ENCODE measurements around the gene MGRN1. TPM values are rescaled to one million over a fixed set of nuclear protein-coding genes. Genes with fewer than 3 reads are reported as not detected.

Gene MGRN1
- total RNA-seq, 2 donors from 2014 or later = 56.0 to 64.5 TPM

- no peak for ATAC-seq (ENCODE audit: insufficient number of reproducible peaks, low FRiP score, low read depth)
- TF ChIP-seq CTCF (IDR thresholded peaks at IDR 0.05) = no peak
- H3K36me3 ChIP-seq = peaks cover 17% of the 10 kb centered on the region
Measured at GRCh38 chr16:4714996-4715395, 90.4 kb downstream of the MGRN1 start.

GRCh38 chr16:4718466-4718865, 93.8 kb downstream of the MGRN1 start:
- H3K36me3 ChIP-seq = peaks cover 17% of the 10 kb centered on the region
- H3K27me3 ChIP-seq (replicated peaks; ENCODE audit: insufficient read depth) = no peaks in the 10 kb centered on the region
- H3K4me3 ChIP-seq = no peak overlapping the region
- TF ChIP-seq CTCF (IDR thresholded peaks at IDR 0.05) = no peak
- no peak for DNase-seq (ENCODE audit: low spot score)
- H3K4me1 ChIP-seq (ENCODE audit: control insufficient read depth in 1 of 2, low read depth in 2 of 2) = peaks cover 0 to 11% of the 10 kb centered on the region in 2 donors
- ATAC-seq (ENCODE audit: insufficient number of reproducible peaks, low FRiP score, low read depth) = no peak
- H3K9me3 ChIP-seq = no peaks in the 10 kb centered on the region
- H3K27ac ChIP-seq = no peak overlapping the region

More at GRCh38 chr16:4714996-4715395, 90.4 kb downstream of the MGRN1 start:
- H3K4me3 ChIP-seq = no peak overlapping the region
- no peaks in the 10 kb centered on the region for H3K27me3 ChIP-seq (replicated peaks; ENCODE audit: insufficient read depth)
- H3K9me3 ChIP-seq = no peaks in the 10 kb centered on the region
- H3K27ac ChIP-seq = no peak overlapping the region
- DNase-seq (ENCODE audit: low spot score) = no peak
- H3K4me1 ChIP-seq (ENCODE audit: control insufficient read depth in 1 of 2, low read depth in 2 of 2) = no peaks in the 10 kb centered on the region

- Histone ChIP-seq H3K9me3 (no peaks in the 10 kb centered on the region), H3K4me1 (ENCODE audit: control insufficient read depth in 1 of 2, low read depth in 2 of 2) (peaks cover 0 to 14% of the 10 kb centered on the region in 2 donors), H3K27me3 (replicated peaks; ENCODE audit: insufficient read depth) (no peaks in the 10 kb centered on the region), H3K4me3 (no peak overlapping the region), H3K36me3 (peaks cover 24% of the 10 kb centered on the region), H3K27ac (peak overlapping the region; percentile 38 to 70)
- ATAC-seq (ENCODE audit: insufficient number of reproducible peaks, low FRiP score, low read depth) (no peak), DNase-seq (ENCODE audit: low spot score) (no peak)
- no peak for TF ChIP-seq CTCF (IDR thresholded peaks at IDR 0.05)
Measured at GRCh38 chr16:4723071-4723767, 98.6 kb downstream of the MGRN1 start.

GRCh38 chr16:4724661-4725270, 100.1 kb downstream of the MGRN1 start:
- H3K27ac ChIP-seq = no peak overlapping the region
- H3K36me3 ChIP-seq = peaks cover 30% of the 10 kb centered on the region
- H3K4me3 ChIP-seq = no peak overlapping the region
- TF ChIP-seq CTCF (IDR thresholded peaks at IDR 0.05) = no peak
- DNase-seq (ENCODE audit: low spot score) (no peak), ATAC-seq (ENCODE audit: insufficient number of reproducible peaks, low FRiP score, low read depth) (no peak)
- no peaks in the 10 kb centered on the region for H3K9me3 ChIP-seq
- peaks cover 0 to 14% of the 10 kb centered on the region in 2 donors for H3K4me1 ChIP-seq (ENCODE audit: control insufficient read depth in 1 of 2, low read depth in 2 of 2)
- H3K27me3 ChIP-seq (replicated peaks; ENCODE audit: insufficient read depth) = no peaks in the 10 kb centered on the region

GRCh38 chr16:4726616-4727015, 102.0 kb downstream of the MGRN1 start:
- Histone ChIP-seq H3K4me1 (ENCODE audit: control insufficient read depth in 1 of 2, low read depth in 2 of 2) (peaks cover 0 to 14% of the 10 kb centered on the region in 2 donors), H3K27ac (no peak overlapping the region), H3K4me3 (no peak overlapping the region), H3K36me3 (peaks cover 36% of the 10 kb centered on the region), H3K9me3 (no peaks in the 10 kb centered on the region), H3K27me3 (replicated peaks; ENCODE audit: insufficient read depth) (no peaks in the 10 kb centered on the region)
- DNase-seq (ENCODE audit: low spot score) (no peak), ATAC-seq (ENCODE audit: insufficient number of reproducible peaks, low FRiP score, low read depth) (no peak)
- TF ChIP-seq CTCF (IDR thresholded peaks at IDR 0.05) = no peak

Measured in thoracic aorta (tissue), 2 donors.